Osteocyte (in vitro differentiated cells): ENCODE data around the gene PTPN2. TPM values are rescaled to one million over a fixed set of nuclear protein-coding genes. Genes with fewer than 3 reads are reported as not detected.

Source experiments
- DNase-seq: peaks from one replicate; pipeline ENCODE4 v3.0.0; 2021; ENCODE audit warnings: mixed read lengths; ENCODE audit not compliant: unreplicated experiment; ENCODE audit errors: extremely low spot score
- H3K27ac Mint-ChIP-seq: one replicate; pipeline ENCODE4 v1.8.0; 2021; ENCODE audit warnings: mild to moderate bottlenecking, mixed read lengths; ENCODE audit not compliant: unreplicated experiment
- H3K27me3 Mint-ChIP-seq: one replicate; pipeline ENCODE4 v1.8.0; 2021; ENCODE audit warnings: mixed read lengths; ENCODE audit not compliant: unreplicated experiment
- H3K36me3 Mint-ChIP-seq: one replicate; pipeline ENCODE4 v1.8.0; 2021; ENCODE audit warnings: mixed read lengths; ENCODE audit not compliant: unreplicated experiment
- H3K4me1 Mint-ChIP-seq: one replicate; pipeline ENCODE4 v1.8.0; 2021; ENCODE audit warnings: mixed read lengths; ENCODE audit not compliant: unreplicated experiment
- H3K4me3 Mint-ChIP-seq: one replicate; pipeline ENCODE4 v1.8.0; 2021; ENCODE audit warnings: mild to moderate bottlenecking, moderate library complexity, mixed read lengths; ENCODE audit not compliant: unreplicated experiment
- H3K9me3 Mint-ChIP-seq: one replicate; pipeline ENCODE4 v1.8.0; 2021; ENCODE audit warnings: mixed read lengths; ENCODE audit not compliant: unreplicated experiment
- CTCF ChIP-seq: fragments of 200-600 bp; sonication (generic); IDR thresholded peaks from 2 replicates; pipeline ENCODE4 v1.5.0; 2021; ENCODE audit warnings: antibody characterized with exemption, mild to moderate bottlenecking, moderate library complexity
- long read RNA-seq: library from polyadenylated mRNA; unstranded; transcript quantifications from one replicate; pipeline ENCODE4 v2.0.0, GENCODE V29; 2021
- total RNA-seq: library from RNA; stranded (reverse); gene quantifications from 2 replicates; pipeline ENCODE4 v1.2.1, GENCODE V29; 2021

PTPN2 gene
- total RNA-seq: 27.1 and 28.6 TPM in 2 replicates
- long read RNA-seq, transcript PTPN2-202 (10 exons, 1,706 nt): major isoform, 44 of 103 reads
- long read RNA-seq, transcript PTPN2-201 (9 exons, 3,467 nt): minor isoform, 37 of 103 reads
- long read RNA-seq, partial matches to known transcripts: 8 of 103 reads
- long read RNA-seq, other reads (novel, unspliced or antisense): 11 of 103 reads

- Mint-ChIP-seq H3K9me3 (no peaks in the 10 kb centered on the region), H3K4me3 (peak within 1 kb of the TSS; percentile 92), H3K4me1 (peaks cover 44% of the 10 kb centered on the region), H3K27me3 (no peaks in the 10 kb centered on the region), H3K36me3 (no peaks in the 10 kb centered on the region), H3K27ac (peak within 1 kb of the TSS; percentile 92)
- DNase-seq: peak; percentile 96
- TF ChIP-seq CTCF: no peak
Observed at GRCh38 chr18:12883684-12884405, at the start of gene PTPN2. TSS of gene PTPN2 (minus strand) at chr18:12884237. CDS start at chr18:12884141, 96 bp downstream.

GRCh38 chr18:12933327-12933726 lies 49.3 kb upstream of the PTPN2 start:
- Mint-ChIP-seq H3K27me3 (no peaks in the 10 kb centered on the region), H3K27ac (no peak overlapping the region)
- no peak for TF ChIP-seq CTCF

GRCh38 chr18:12930908-12931307 lies 46.9 kb upstream of the PTPN2 start:
- peaks cover 11% of the 10 kb centered on the region for H3K4me1 Mint-ChIP-seq
- no peak for DNase-seq
- H3K4me3 Mint-ChIP-seq: no peak overlapping the region
- H3K9me3 Mint-ChIP-seq: no peaks in the 10 kb centered on the region
- H3K36me3 Mint-ChIP-seq: no peaks in the 10 kb centered on the region
- H3K27ac Mint-ChIP-seq: no peak overlapping the region
- H3K27me3 Mint-ChIP-seq: no peaks in the 10 kb centered on the region
- no peak for TF ChIP-seq CTCF

More at GRCh38 chr18:12933327-12933726, 49.3 kb upstream of the PTPN2 start:
- no peaks in the 10 kb centered on the region for H3K9me3 Mint-ChIP-seq
- no peak for DNase-seq
- H3K4me1 Mint-ChIP-seq: peaks cover 5% of the 10 kb centered on the region
- no peak overlapping the region for H3K4me3 Mint-ChIP-seq
- H3K36me3 Mint-ChIP-seq: no peaks in the 10 kb centered on the region

- Mint-ChIP-seq H3K9me3 (no peaks in the 10 kb centered on the region), H3K27ac (no peak overlapping the region), H3K27me3 (no peaks in the 10 kb centered on the region), H3K4me1 (peaks cover 11% of the 10 kb centered on the region), H3K4me3 (no peak overlapping the region), H3K36me3 (no peaks in the 10 kb centered on the region)
- DNase-seq: no peak
- no peak for TF ChIP-seq CTCF
Observed at GRCh38 chr18:12930376-12930775, 46.3 kb upstream of the PTPN2 start.

GRCh38 chr18:12929477-12930083 lies 45.5 kb upstream of the PTPN2 start:
- H3K4me1 Mint-ChIP-seq: peaks cover 13% of the 10 kb centered on the region
- H3K4me3 Mint-ChIP-seq: no peak overlapping the region
- no peak for DNase-seq
- no peak overlapping the region for H3K27ac Mint-ChIP-seq
- H3K27me3 Mint-ChIP-seq: no peaks in the 10 kb centered on the region
- H3K9me3 Mint-ChIP-seq: no peaks in the 10 kb centered on the region
- no peak for TF ChIP-seq CTCF
- H3K36me3 Mint-ChIP-seq: no peaks in the 10 kb centered on the region
